SK-N-SH treated with all-trans-retinoic acid at 6 μM for 48 hours (cell line): Measurements from ENCODE around the gene SLC41A1.

Source experiments
- ATAC-seq: fragments of 200-7000 bp; cut with Tn5 transposase; 3 replicates; pipeline ENCODE4 v1.9.1; 2020; ENCODE audit warnings: mild to moderate bottlenecking, moderate library complexity
- ARNTL ChIP-seq: fragments of 450-650 bp; formaldehyde crosslinking; IDR thresholded peaks from 2 replicates; pipeline ENCODE4 v1.5.0; 2020; ENCODE audit warnings: low read depth, mild to moderate bottlenecking, moderate library complexity, borderline replicate concordance
- BACH2 ChIP-seq: fragments of 250-450 bp; sonication (Bioruptor Pico); IDR thresholded peaks from 2 replicates; pipeline ENCODE4 v1.9.0; 2021; ENCODE audit warnings: mild to moderate bottlenecking, borderline replicate concordance
- CSDC2 ChIP-seq: fragments of 250-450 bp; sonication (Bioruptor Pico); IDR thresholded peaks from 2 replicates; pipeline ENCODE4 v1.5.0; 2020; ENCODE audit warnings: mild to moderate bottlenecking, moderate library complexity
- CSRNP3 ChIP-seq: fragments of 250-450 bp; sonication (Bioruptor Pico); IDR thresholded peaks from 2 replicates; pipeline ENCODE4 v1.5.1; 2021; ENCODE audit warnings: mild to moderate bottlenecking, moderate library complexity
- ESRRG ChIP-seq: fragments of 250-450 bp; sonication (Bioruptor Pico); IDR thresholded peaks from 2 replicates; pipeline ENCODE4 v1.6.1; 2021; ENCODE audit warnings: mild to moderate bottlenecking
- GLIS3 ChIP-seq: fragments of 250-450 bp; sonication (Bioruptor Pico); IDR thresholded peaks from 2 replicates; pipeline ENCODE4 v1.5.0; 2020; ENCODE audit warnings: mild to moderate bottlenecking, moderate library complexity
- ISL1 ChIP-seq: fragments of 250-450 bp; sonication (Bioruptor Pico); IDR thresholded peaks from 2 replicates; pipeline ENCODE4 v2.1.2; 2022; ENCODE audit warnings: mild to moderate bottlenecking, moderate library complexity
- OSR1 ChIP-seq: fragments of 250-450 bp; sonication (Bioruptor Pico); IDR thresholded peaks from 2 replicates; pipeline ENCODE4 v1.8.0; 2022; ENCODE audit warnings: moderate library complexity, mild to moderate bottlenecking, inconsistent platforms
- PATZ1 ChIP-seq: fragments of 250-450 bp; sonication (Bioruptor Pico); IDR thresholded peaks from 2 replicates; pipeline ENCODE4 v1.8.0; 2020; ENCODE audit warnings: mild to moderate bottlenecking, moderate library complexity, borderline replicate concordance
- POU6F1 ChIP-seq: fragments of 250-450 bp; sonication (Bioruptor Pico); IDR thresholded peaks from 2 replicates; pipeline ENCODE4 v1.8.0; 2021; ENCODE audit warnings: low read depth, mild to moderate bottlenecking, moderate library complexity, borderline replicate concordance
- PPARA ChIP-seq: fragments of 250-450 bp; sonication (Bioruptor Pico); IDR thresholded peaks from 2 replicates; pipeline ENCODE4 v1.5.0; 2020; ENCODE audit warnings: mild to moderate bottlenecking, borderline replicate concordance
- RARB ChIP-seq: fragments of 250-450 bp; sonication (Bioruptor Pico); IDR thresholded peaks from 2 replicates; pipeline ENCODE4 v1.8.0; 2021; ENCODE audit warnings: mild to moderate bottlenecking, moderate library complexity
- SNAI2 ChIP-seq: fragments of 250-450 bp; sonication (Bioruptor Pico); IDR thresholded peaks from 2 replicates; pipeline ENCODE4 v1.5.0; 2020; ENCODE audit warnings: mild to moderate bottlenecking, moderate library complexity
- TCF4 ChIP-seq: fragments of 250-450 bp; sonication (Bioruptor Pico); IDR thresholded peaks from 2 replicates; pipeline ENCODE4 v1.8.0; 2021; ENCODE audit warnings: mild to moderate bottlenecking, moderate library complexity, borderline replicate concordance
- TOX ChIP-seq: fragments of 250-450 bp; sonication (Bioruptor Pico); IDR thresholded peaks from 2 replicates; pipeline ENCODE4 v1.8.0; 2021; ENCODE audit warnings: mild to moderate bottlenecking, moderate library complexity, borderline replicate concordance
- TSHZ2 ChIP-seq: fragments of 250-450 bp; sonication (Bioruptor Pico); IDR thresholded peaks from 2 replicates; pipeline ENCODE4 v1.5.0; 2020; ENCODE audit warnings: mild to moderate bottlenecking, moderate library complexity
- ZC3H10 ChIP-seq: fragments of 250-450 bp; sonication (Bioruptor Pico); IDR thresholded peaks from 2 replicates; pipeline ENCODE4 v1.5.1; 2021; ENCODE audit warnings: mild to moderate bottlenecking, moderate library complexity
- ZFP3 ChIP-seq: fragments of 250-450 bp; sonication (Bioruptor Pico); IDR thresholded peaks from 2 replicates; pipeline ENCODE4 v1.5.0; 2020; ENCODE audit warnings: mild to moderate bottlenecking, moderate library complexity
- ZFP30 ChIP-seq: fragments of 450-650 bp; formaldehyde crosslinking; IDR thresholded peaks from 2 replicates; pipeline ENCODE4 v1.5.0; 2022; ENCODE audit warnings: mild to moderate bottlenecking, moderate library complexity
- ZNF565 ChIP-seq: fragments of 450-650 bp; formaldehyde crosslinking; conservative IDR thresholded peaks from 2 replicates; pipeline ENCODE4 v1.5.0; 2020; ENCODE audit warnings: low read depth, mild to moderate bottlenecking, moderate library complexity
- ZNF70 ChIP-seq: fragments of 450-650 bp; formaldehyde crosslinking; IDR thresholded peaks from 2 replicates; pipeline ENCODE4 v1.5.0; 2020; ENCODE audit warnings: mild to moderate bottlenecking, moderate library complexity
- ZNF8 ChIP-seq: fragments of 450-650 bp; formaldehyde crosslinking; IDR thresholded peaks from 2 replicates; pipeline ENCODE4 v1.5.0; 2020; ENCODE audit warnings: mild to moderate bottlenecking, moderate library complexity

SLC41A1 gene

GRCh38 chr1:205813755-205814058, 709 bp upstream of the SLC41A1 start:
- TF ChIP-seq BACH2 (CRISPR knock-in tag) = no peak
- no peak for TF ChIP-seq PPARA
- TF ChIP-seq RARB (CRISPR knock-in tag) = no peak
- no peak for TF ChIP-seq TOX (CRISPR knock-in tag)
- no peak for TF ChIP-seq CSDC2
- no peak for TF ChIP-seq ZNF565 (CRISPR knock-in tag)
- no peak for TF ChIP-seq OSR1
- no peak for TF ChIP-seq ZFP30
- TF ChIP-seq ZFP3 (CRISPR knock-in tag) = no peak
- TF ChIP-seq TSHZ2 (CRISPR knock-in tag) = no peak
- TF ChIP-seq, all 23 proteins: peak for 0
- peak; percentile 54; the same call in 2 of the 3 replicates for ATAC-seq

- ATAC-seq = peak; percentile 58
- TF ChIP-seq POU6F1 (CRISPR knock-in tag) (no peak), PATZ1 (CRISPR knock-in tag) (no peak), ESRRG (CRISPR knock-in tag) (no peak), GLIS3 (CRISPR knock-in tag) (no peak), ZNF70 (CRISPR knock-in tag) (no peak), SNAI2 (CRISPR knock-in tag) (no peak), ISL1 (no peak), ARNTL (CRISPR knock-in tag) (no peak), CSRNP3 (CRISPR knock-in tag) (no peak)
Observed at GRCh38 chr1:205812271-205812877, 624 bp downstream of the SLC41A1 start.

GRCh38 chr1:205811660-205812059, 1.3 kb downstream of the SLC41A1 start:
- no peak for TF ChIP-seq CSDC2
- TF ChIP-seq BACH2 (CRISPR knock-in tag) = no peak
- TF ChIP-seq CSRNP3 (CRISPR knock-in tag) = no peak
- no peak for TF ChIP-seq ARNTL (CRISPR knock-in tag)
- TF ChIP-seq ZNF565 (CRISPR knock-in tag) = no peak
- no peak for TF ChIP-seq PPARA
- TF ChIP-seq TSHZ2 (CRISPR knock-in tag) = no peak
- TF ChIP-seq OSR1 = no peak
- TF ChIP-seq ZNF8 (CRISPR knock-in tag) = no peak
- TF ChIP-seq TCF4 (CRISPR knock-in tag) = no peak
- no peak for TF ChIP-seq SNAI2 (CRISPR knock-in tag)
- TF ChIP-seq ZFP30 = no peak
- TF ChIP-seq GLIS3 (CRISPR knock-in tag) = no peak
- TF ChIP-seq ZC3H10 (CRISPR knock-in tag) = no peak
- TF ChIP-seq ZFP3 (CRISPR knock-in tag) = no peak
- no peak for TF ChIP-seq PATZ1 (CRISPR knock-in tag)
- TF ChIP-seq TOX (CRISPR knock-in tag) = no peak
- TF ChIP-seq ESRRG (CRISPR knock-in tag) = no peak
- TF ChIP-seq ZNF70 (CRISPR knock-in tag) = no peak
- no peak for TF ChIP-seq RARB (CRISPR knock-in tag)
- no peak for ATAC-seq
